GM20431 (cell line): ENCODE measurements around the gene LGSN.

Experiments used
- in situ Hi-C: fragments of 300-500 bp; cut with MseI, MboI; formaldehyde crosslinking; loops from one replicate; pipeline ENCODE4 v1.15.0; 2020; ENCODE audit warnings: low sequenced_read_pairs; ENCODE audit not compliant: unreplicated experiment

Gene LGSN

GRCh38 chr6:63319939-63320338 is at the start of gene LGSN:
TSS of gene LGSN (minus strand) at chr6:63319983. CDS start at chr6:63319943, 40 bp downstream.
- in situ Hi-C loops: no loop called here

DNA sequence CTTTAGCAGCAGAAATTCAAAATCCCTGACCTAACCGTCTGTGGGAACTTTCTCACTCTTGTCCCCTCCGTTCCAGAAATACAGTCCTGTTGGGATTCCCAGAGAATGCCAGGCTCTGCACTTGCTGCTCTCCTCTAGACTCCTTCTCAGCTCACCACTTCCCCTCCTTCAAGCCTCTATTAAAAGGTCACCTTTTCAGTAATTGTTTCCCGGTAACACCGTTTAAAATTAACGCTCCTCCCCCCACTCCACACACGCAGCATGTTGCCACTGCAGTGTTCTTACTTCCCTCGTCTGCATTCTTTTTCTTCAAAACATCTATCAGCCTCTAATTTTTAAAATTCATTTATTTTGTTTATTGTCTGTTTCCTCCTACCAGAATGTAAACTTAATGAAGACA is 48.6 kb upstream of the LGSN start:
- in situ Hi-C loops: loop anchor here (25.0 kb wide), 1 partner anchor 194 kb away; the partner anchor contains the start of genes LOC128125822 and PTP4A1

DNA sequence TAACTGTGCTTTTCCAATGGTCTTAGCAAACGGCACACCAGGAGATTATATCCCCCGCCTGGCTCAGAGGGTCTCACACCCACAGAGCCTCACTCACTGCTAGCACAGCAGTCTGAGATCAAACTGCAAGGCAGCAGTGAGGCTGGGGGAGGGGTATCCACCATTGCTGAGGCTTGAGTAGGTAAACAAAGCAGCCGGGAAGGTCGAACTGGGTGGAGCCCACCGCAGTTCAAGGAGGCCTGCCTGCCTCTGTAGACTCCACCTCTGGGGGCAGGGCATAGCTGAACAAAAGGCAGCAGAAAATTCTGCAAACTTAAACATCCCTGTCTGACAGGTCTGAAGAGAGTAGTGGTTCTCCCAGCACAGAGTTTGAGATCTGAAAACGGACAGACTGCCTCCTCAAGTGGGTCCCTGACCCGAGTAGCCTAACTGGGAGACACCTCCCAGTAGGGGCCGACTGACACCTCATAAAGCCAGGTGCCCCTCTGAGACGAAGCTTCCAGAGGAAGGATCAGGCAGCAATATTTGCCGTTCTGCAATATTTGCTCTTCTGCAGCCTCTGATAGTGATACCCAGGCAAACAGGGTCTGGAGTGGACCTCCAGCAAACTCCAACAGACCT is 42.8 kb upstream of the LGSN start:
- in situ Hi-C loops: loop anchor here (25.0 kb wide), 1 partner anchor 200 kb away; the partner anchor contains the start of genes LOC128125822 and PTP4A1

GRCh38 chr6:63357384-63357783 is 37.6 kb upstream of the LGSN start:
- in situ Hi-C loops: loop anchor here (25.0 kb wide), 1 partner anchor 205 kb away; the partner anchor contains the start of genes LOC128125822 and PTP4A1

GRCh38 chr6:63355632-63356031 is 35.8 kb upstream of the LGSN start:
- in situ Hi-C loops: loop anchor here (25.0 kb wide), 1 partner anchor 207 kb away; the partner anchor contains the start of genes LOC128125822 and PTP4A1

DNA sequence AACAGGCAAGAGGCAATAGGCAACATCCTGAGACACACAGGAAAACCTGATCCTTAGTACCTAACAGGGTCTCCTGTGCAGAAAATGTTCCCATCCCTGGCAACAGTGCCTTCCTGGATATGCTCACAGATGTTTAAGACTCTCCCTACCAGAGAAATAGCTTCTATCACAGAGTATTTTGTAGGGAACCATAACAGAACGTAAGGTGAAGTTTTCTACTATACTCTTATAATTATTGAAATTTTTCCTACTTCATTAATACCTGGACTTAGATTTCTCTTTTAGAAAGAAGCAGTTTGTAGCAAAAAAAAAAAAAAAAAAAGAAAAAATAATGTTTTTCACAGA is 33.5 kb upstream of the LGSN start:
- in situ Hi-C loops: loop anchor here (25.0 kb wide), 1 partner anchor 209 kb away; the partner anchor contains the start of genes LOC128125822 and PTP4A1

DNA sequence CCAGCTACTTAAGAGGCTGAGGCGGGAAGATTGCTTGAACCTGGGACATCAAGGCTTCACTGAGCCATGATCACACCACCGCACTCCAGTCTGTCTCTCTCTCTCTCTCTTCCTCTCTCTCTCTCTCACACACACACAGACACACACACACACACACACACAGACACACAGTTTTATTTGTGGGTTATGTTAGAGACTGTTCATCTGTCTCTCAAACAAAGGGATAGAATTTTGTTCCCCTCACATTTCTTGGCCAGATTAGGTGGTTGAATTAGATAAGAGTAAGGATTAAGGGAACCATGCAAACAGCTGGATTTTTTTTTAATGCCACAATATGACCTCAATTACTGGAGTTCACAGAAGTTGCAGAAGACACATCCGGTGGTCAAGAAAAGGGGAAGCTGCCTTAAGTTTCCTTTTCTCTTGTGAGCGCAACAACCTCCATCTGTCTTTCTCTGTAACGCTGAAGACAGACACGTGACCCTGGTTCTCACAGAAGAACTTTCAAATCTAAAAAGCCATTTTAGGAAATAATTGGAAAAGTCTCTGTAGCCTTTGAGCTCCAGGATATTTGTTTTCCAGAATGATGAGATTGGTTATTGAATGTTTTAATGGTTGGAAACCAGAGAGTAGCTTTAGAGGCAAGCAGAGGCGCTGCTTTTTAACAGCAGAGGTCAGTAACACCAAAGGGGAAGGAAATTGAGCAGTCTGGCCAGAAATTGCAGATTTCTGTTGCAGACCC is 32.9 kb upstream of the LGSN start:
- in situ Hi-C loops: loop anchor here (25.0 kb wide), 1 partner anchor 210 kb away; the partner anchor contains the start of genes LOC128125822 and PTP4A1

- in situ Hi-C loops: loop anchor here (25.0 kb wide), 1 partner anchor 210 kb away; the partner anchor contains the start of genes LOC128125822 and PTP4A1
Observed at GRCh38 chr6:63352069-63352543, 32.3 kb upstream of the LGSN start.

GRCh38 chr6:63349401-63349800 is 29.6 kb upstream of the LGSN start:
- in situ Hi-C loops: loop anchor here (25.0 kb wide), 1 partner anchor 413 kb away; no protein-coding TSS in a partner anchor

GRCh38 chr6:63348836-63349235 is 29.1 kb upstream of the LGSN start:
- in situ Hi-C loops: loop anchor here (25.0 kb wide), 1 partner anchor 413 kb away; no protein-coding TSS in a partner anchor

- in situ Hi-C loops: loop anchor here (25.0 kb wide), 1 partner anchor 415 kb away; no protein-coding TSS in a partner anchor
Observed at GRCh38 chr6:63347599-63347998, 27.8 kb upstream of the LGSN start.

GRCh38 chr6:63346217-63346835 is 26.5 kb upstream of the LGSN start:
- in situ Hi-C loops: loop anchor here (25.0 kb wide), 1 partner anchor 416 kb away; no protein-coding TSS in a partner anchor

DNA sequence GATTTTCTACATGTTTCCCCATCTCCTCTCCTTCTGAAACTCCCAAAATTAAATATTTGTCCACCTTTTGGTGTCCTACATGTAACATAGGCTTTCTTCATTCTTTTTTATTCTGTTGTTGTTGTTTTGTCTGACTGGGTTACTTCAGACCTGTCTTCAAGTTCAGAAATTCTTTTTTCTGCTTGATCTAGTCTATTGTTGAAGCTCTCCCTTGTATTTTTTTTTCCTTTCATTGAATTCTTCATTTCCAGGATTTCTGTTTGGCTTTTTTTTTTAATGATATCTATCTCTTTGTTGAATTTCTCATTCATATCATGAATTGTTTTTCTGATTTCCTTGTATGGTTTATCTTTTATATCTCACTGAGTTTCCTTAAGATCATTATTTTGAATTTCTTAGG is 20.6 kb upstream of the LGSN start:
- in situ Hi-C loops: loop anchor here (25.0 kb wide), 1 partner anchor 422 kb away; no protein-coding TSS in a partner anchor

- in situ Hi-C loops: loop anchor here (25.0 kb wide), 1 partner anchor 428 kb away; no protein-coding TSS in a partner anchor
Observed at GRCh38 chr6:63334652-63335051, 14.9 kb upstream of the LGSN start.

- in situ Hi-C loops: loop anchor here (25.0 kb wide), 1 partner anchor 429 kb away; no protein-coding TSS in a partner anchor
Observed at GRCh38 chr6:63333440-63333839, 13.7 kb upstream of the LGSN start.

- in situ Hi-C loops: loop anchor here (25.0 kb wide), 1 partner anchor 436 kb away; no protein-coding TSS in a partner anchor
Observed at GRCh38 chr6:63326630-63327029, 6.8 kb upstream of the LGSN start.

GRCh38 chr6:63322981-63323380 is 3.2 kb upstream of the LGSN start:
- in situ Hi-C loops: no loop called here

- in situ Hi-C loops: no loop called here
Observed at GRCh38 chr6:63321821-63322220, 2.0 kb upstream of the LGSN start.

- in situ Hi-C loops: no loop called here
Observed at GRCh38 chr6:63317641-63318040, 2.1 kb downstream of the LGSN start.

DNA sequence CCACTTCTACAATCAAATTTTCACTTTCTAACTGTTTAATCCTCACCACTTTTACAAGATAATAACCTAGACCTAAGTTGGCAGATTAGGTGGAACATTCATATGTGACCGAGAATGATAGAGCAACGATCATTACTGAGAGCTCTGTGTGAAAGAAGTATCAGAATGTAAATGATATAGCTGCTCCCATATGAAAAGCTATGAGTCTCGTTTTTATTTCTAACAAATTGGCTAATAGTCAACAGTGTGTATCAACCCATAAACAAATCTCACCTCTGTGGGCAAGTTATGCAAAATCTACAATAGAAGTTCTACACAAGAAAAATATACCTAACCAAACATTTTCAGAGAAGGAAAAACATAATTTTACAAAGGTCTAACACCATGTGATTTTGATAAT is 3.7 kb downstream of the LGSN start:
- in situ Hi-C loops: no loop called here
